HuH-7.5 (cell line): ENCODE measurements around the gene PRCD.
"Not testable (repeated sequence)": the region's sequence is repeated elsewhere in the genome, so short reads cannot be mapped to it uniquely, and the experiment has no call there.

Experiments used
- DNase-seq: peaks from one replicate; pipeline ENCODE4 v3.0.0; 2011; ENCODE audit warnings: low spot score

PRCD gene

GRCh38 chr17:76504117-76504516 lies 35.7 kb upstream of the PRCD start:
- no peak for DNase-seq

- DNase-seq: peak; percentile 86
Observed at GRCh38 chr17:76506408-76507345, 33.2 kb upstream of the PRCD start.

- not testable (repeated sequence) for DNase-seq
Observed at GRCh38 chr17:76508472-76509063, 31.3 kb upstream of the PRCD start.

GRCh38 chr17:76510831-76511244 lies 29.0 kb upstream of the PRCD start:
- DNase-seq: no peak

DNA sequence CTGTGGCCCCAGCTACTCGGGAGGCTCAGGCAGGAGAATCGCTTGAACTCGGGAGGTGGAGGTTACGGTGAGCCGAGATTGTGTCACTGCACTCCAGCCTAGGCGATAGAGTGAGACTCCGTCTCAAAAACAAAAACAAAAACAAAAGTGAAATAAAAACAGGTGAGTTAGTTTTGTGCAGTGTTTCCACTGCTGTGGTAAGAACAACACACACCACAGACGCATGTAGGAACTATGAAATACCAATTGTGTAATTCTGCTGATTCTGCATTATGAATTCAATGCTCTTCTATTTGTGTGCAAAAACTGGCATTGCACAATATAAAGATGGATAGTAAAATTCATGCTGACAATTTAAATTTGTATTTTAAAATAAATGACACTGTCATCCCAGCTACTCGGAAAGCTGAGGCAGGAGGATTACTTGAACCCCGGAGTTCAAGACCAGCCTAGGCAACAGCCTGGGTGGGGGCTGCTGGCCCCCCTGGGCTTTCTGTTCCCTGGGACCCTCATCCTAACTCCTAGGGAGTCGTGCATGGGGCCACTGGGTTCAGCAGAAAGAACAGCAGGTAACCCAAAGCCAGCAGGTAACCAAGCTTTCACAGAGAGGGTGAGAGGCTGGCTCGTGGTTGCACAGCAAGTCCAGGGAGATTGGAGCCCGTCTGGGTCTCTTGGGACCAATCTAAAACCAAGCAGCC lies 28.0 kb upstream of the PRCD start:
- no peak for DNase-seq

DNA sequence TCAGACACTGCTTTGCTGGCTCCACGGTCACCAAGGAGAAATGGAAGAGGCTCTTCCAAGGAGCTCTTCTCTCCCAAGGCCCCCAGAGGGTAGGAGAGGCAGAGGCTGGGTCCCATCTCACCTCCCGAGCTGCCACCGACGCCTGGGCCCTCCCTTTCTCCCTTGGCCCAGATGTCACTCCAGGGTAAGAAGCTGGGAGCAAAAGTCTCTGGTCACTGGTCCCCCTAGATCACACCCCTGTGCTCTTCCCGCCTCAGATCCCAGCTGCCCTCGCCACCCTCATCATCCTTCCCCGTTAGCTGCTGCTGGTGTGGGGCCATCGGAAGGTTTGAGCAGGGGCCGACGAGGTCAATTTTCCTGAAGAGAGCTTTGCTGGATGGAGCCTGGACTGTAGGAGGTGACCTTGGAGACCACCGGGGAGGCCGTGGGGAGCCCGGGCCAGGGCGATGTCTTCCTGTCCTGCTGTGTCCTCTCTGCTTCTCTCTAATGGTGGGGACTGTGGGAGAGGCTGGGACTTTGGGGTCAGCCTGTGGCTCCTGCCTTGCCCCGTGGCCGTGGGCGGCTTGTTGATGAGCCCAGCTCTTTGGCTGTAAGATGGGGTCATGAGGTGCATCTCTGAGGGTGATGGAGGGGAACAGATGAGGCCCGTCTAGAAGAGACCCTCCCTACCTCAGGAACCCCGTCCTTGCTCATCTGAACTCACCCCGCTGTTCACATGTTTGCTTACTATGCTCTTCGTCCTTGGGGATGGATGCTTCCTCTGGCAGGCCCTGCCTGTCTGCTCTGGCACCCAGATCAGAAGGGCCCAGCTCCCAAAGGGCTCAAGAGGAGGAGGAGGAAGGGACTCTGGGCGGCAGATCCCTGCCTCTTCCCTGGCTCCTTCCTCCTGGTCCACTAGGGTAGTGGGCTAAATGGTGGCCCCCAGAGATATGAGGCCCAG lies 27.2 kb upstream of the PRCD start:
- no peak for DNase-seq

DNA sequence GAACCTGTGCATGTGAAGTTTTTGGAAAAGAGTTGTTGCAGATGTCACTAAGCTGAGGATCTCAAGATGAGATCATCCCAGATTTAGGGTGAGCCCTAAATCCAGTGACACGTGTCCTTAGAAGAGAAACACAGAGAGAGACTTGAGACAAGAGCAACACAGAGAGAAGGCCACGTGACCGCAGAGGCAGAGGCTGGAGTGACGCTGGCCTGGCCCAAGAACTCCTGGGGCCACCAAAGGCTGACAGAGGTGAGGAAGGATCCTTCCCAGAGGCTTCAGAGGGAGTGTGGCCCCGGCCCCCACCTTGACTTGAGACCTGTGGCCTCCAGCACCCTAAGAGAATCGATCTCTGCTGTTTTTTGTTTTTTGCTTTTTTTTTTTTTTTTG lies 26.5 kb upstream of the PRCD start:
- no peak for DNase-seq

DNA sequence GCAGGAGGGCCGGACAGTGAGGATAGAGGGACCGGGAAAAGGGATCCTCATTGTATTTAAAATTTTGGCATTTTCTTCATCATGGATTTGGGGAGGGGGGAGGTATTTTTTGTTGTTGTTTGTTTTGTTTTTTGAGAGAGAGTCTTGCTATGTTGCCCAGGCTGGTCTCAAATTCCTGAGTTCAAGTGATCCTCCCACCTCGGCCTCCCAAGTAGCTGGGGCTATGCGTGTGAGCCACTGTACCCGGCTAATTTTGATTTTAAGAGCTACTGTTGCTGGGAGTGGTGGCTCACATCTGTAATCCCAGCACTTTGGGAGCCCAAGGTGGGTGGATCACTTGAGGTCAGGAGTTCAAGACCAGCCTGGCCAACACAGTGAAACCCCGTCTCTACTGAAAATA lies 25.5 kb upstream of the PRCD start:
- DNase-seq: not testable (repeated sequence)

DNA sequence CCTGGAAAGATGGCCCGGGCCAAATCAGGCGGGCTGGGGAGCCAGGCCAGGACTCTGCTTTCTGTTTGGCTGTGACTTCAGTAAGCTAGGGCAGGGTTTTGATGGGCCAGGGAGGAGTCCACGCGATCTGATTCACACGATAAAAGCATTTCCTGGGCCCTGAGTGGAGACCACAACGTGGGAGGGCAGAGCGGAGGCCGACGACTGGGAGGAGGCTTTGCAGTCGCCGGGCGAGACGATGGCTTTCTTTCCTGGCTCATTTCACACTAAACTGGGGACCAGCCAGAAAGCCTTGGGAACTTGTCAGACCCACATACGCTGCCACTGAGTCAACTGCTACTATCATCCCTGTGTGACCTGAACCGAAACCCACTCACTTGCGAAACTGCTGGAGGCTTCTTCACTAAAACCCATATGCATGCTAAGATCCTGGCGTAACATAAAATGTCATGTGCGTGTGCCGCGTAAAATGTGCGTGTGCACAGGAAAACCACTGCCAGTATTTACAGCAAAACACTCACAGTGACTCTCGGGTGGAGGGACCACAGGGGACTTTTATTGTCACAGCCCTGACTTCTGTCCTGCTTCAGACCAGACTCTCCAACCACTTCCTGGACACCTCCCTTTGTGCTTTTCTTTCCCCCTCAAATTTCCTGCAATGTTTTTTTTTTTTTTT lies 24.4 kb upstream of the PRCD start:
- no peak for DNase-seq

- no peak for DNase-seq
Observed at GRCh38 chr17:76517638-76518038, 22.2 kb upstream of the PRCD start.

DNA sequence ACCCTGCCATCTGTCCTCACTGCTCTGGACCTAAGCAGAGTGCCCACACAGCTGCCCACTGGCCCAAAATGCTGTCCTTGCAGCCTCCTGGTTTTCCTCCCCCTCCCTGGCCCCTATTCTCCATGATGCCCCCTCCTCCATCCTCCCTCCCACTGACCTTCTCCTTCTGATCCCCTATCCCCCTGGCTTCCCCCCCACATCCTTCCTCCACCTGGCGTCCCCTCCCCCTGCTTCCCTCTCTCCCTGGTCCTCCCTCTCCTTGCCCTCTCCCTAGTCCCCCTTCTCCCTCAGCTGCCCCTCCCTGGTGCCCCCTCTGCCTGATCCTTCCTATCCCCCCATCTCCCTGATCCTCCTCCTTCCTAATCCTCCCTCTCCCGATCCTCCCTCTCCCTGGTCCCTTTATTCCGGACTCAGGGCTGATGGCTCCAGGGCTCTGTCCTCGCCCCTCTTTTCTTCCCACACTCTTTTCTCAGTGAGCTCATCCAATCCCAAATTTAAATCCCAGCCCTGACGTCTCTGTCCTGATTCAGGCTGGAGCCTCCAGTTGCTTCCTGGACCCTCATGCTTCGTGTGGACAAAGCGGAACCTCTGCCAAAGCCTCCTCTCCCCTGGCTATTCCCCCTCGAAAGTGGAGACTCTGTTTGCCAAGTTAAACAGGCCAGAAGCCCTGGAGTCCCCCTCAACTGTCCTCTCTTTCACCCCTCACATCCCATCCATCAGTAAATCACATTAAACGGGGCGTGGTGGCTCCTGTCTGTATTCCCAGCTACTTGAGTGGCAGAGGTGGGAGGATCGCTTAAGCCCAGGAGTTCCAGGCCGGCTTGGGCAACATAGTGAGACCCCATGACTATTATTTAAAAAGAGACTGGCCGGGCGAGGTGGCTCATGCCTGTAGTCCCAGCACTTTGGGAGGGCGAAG lies 20.5 kb upstream of the PRCD start:
- no peak for DNase-seq

GRCh38 chr17:76521262-76521661 lies 18.6 kb upstream of the PRCD start:
- DNase-seq: no peak

GRCh38 chr17:76521683-76522082 lies 18.2 kb upstream of the PRCD start:
- not testable (repeated sequence) for DNase-seq

- peak; percentile 71 for DNase-seq
Observed at GRCh38 chr17:76523084-76524037, 16.5 kb upstream of the PRCD start.

DNA sequence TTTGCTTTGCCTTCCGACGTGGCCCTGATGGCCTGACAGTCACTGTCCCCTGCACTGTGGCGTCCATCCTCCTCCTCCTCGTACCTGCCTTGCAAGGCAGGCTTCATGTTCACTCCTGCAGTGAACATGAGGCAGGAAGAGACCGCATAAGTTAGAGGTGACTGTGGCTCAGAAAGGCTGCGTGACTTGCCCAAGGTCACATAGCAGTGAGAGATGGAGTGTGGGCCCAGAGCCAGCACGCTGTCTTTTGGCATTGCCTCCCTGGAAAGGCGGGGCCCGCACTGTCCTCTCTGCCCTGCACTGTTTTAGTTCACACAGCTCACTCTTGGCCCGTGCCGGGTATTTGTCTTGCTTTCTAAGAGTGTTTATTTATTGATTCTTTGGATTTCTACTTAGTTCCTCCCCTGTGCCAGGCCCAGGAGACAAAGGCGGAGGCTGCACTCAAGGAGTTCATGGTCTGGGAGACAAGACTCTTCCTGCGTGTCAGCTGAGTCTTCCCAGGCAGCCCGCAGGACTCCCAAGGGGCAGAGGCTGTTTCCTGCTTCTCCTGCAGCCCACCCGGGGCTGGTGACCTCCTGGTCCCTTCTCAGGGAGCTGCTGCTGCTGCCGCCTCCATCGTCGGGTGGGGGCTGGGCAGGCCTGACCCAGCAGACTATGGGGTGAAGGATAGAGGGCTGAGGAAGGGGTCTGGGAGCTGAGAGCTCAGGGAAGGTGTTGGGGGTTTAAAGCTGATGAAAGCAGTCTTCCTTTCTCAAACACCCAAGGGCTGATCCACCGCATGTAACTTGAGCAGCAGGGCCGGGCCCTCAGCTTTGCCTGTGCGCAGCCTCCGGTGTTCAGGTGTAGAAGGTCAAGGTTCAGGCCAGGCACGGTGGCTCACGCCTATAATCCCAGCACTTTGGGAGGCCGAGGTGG lies 15.0 kb upstream of the PRCD start:
- no peak for DNase-seq

- DNase-seq: not testable (repeated sequence)
Observed at GRCh38 chr17:76525513-76525833, 14.4 kb upstream of the PRCD start.

DNA sequence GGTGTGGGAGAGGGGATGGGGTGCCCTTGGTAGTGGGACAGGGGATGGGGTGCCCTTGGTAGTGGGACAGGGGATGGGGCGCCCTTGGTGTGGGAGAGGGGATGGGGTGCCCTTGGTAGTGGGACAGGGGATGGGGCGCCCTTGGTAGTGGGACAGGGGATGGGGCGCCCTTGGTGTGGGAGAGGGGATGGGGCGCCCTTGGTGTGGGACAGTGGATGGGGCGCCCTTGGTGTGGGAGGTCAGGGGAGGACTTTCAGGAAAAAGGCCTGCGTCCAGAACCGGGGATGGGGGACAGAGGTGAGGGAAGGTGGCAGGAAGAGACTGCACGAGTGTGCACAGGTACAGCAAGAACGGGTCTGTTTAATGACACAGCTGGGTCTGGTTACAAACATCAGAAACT lies 12.8 kb upstream of the PRCD start:
- not testable (repeated sequence) for DNase-seq
